HG02798 (cell line): Measurements from ENCODE around the gene APOL6.
"Not testable (repeated sequence)": the region's sequence is repeated elsewhere in the genome, so short reads cannot be mapped to it uniquely, and the experiment has no call there.

Experiments used
- ATAC-seq: cut with Tn5 transposase; IDR thresholded peaks from one replicate; pipeline ENCODE4 v1.9.1; 2021; ENCODE audit warnings: mild to moderate bottlenecking; ENCODE audit not compliant: unreplicated experiment, poor library complexity

APOL6 gene

DNA sequence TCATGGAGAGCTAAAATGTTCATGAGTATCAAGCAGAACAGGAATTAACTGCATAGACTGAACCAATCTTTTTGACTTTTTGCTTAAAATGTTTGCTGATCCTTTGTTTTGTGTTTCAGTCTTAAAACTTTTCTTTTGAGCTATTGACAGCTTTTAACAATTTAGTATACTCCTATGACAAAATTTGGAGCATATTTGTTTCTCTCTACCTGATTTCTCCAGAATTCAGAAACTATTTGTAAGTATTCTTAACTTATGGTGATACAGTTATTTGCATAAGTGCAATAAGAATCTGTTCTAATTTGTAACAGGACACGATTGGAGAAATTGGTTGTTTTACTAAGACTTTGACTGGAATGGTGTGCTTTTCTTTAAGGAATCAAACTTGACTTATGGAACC, 18.5 kb downstream of the APOL6 start:
- not testable (repeated sequence) for ATAC-seq

DNA sequence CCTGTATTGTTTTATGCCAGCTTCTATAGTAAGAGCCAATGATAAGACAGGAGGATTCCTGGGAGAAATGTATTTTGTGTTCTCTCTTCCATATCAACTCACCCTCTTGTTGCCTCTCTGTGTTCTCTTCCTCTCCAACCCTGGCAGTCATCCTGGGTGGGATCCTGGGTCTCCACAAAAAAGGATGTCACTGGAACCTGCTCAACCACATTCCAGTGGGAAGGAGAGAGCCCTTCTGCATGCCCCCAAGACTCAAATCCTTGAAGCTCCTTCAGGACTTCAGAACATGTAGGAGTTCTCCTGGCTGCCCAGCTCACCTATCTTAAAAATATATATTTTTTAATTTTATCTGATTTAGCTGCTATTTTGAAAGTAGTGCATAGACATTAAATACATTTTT, 26.1 kb downstream of the APOL6 start:
- ATAC-seq = no peak

DNA sequence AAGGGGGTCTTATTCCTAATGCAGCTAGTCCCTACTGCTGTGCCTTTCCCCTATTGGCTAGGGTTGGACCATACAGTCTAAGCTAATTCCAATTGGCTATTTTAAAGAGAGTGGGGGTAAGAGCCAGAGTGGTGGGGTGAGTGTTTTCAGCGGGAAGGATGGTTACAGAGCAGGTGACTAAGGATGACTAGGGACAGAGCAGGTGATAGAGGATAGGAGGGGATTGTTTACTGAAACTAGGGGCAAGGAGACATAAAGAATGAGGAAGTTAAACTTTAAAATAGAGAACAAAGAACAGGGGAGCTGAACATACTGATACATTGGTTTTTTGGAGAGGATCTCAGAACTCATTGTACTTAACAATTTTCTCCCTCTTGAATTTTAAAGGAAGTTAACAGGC, 27.8 kb downstream of the APOL6 start:
- not testable (repeated sequence) for ATAC-seq

DNA sequence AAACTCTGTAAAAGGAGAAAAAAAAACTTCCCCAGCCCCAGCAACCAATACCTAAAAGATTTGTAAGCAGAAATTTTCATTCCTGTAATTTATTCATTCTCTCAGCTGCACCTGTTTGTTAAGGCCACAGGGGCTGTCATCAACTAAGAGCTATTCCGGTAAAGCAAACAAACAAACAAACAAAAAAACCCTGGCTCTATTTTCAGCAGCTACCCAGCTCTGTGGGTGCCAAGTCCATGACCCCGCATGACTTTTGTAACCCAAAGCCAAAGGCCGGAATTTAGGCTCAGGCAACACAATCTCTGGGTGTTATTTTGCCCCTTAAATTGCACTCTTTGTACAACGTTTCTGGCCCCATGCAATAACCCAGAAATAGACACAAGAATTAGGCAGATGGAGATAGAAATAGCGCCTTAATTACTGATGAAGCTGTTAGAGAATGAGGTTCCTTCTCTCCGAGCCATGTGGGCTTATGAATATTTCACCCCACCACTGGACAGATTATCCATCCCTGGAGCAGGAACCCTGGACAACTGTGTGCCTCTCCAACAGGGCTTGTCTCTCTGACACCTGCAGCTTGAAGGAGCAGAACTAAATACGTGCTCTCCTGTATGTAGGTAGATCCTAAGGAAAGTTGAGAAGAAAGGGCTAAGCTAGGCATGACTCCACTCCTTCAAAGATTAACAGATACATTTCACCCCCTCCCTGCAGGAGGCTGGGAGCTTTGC, 29.4 kb downstream of the APOL6 start:
- ATAC-seq = no peak

DNA sequence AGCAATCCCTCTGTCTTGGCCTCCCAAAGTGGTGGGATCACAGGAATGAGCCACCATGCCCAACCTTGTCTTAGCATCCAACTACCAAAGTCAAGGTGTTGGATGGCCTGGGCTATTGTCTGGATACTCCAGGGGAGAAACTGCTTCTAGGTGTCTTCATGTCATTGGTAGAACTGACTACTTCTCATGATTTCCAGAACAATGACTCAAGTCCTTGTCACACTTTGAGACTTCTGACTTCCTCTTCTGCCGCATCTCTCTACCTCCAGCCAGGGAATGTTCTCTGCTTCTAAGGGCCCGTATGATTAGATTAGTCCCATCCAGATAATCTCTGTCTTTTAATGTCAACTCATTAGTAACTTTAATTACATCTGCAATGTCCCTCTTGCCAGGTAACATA, 30.6 kb downstream of the APOL6 start:
- no peak for ATAC-seq

DNA sequence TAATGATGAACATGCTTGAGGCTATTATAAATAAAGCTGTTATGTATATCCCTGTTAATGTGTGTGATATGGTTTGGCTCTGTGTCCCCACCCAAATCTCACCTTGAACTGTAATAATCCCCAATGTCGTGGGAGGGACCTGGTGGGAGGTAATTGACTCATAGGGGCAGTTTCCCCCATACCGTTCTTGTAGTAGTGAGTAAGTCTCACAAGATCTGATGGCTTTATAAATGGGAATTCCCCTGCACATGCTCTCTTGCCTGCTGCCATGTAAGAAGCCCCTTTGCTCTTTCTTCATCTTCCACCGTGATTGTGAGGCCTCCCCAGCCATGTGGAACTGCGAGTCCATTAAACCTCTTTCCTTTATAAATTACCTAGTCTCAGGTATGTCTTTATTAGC, 31.2 kb downstream of the APOL6 start:
- ATAC-seq = not testable (repeated sequence)

DNA sequence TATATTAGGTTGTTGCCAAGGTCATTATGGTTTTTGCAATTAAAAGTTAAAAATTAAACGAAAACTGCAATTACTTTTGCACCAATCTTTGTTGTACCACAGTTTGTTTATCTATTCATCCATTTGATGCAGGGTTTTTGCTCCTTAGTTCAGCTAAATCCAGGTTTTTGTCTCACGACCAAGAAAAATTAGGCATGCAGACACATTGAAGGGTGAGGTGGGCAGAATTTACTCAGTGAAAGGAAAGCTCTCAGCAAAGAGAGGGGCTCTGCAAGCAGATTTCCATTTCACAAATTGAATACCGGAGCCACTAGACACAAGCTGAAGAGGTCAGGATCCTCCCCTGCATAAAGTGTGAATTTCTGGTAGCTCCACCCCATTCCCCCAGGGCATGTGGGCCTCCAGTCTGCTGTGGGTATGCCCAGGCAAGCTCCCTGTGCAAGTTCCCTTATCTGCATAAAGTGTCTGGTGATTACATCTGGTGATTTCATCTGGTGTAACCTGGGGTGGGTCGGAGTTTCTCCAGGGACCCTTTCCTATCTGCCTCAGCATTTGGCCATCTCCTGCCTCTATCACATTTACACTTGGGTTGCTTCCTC, 33.3 kb downstream of the APOL6 start:
- no peak for ATAC-seq

DNA sequence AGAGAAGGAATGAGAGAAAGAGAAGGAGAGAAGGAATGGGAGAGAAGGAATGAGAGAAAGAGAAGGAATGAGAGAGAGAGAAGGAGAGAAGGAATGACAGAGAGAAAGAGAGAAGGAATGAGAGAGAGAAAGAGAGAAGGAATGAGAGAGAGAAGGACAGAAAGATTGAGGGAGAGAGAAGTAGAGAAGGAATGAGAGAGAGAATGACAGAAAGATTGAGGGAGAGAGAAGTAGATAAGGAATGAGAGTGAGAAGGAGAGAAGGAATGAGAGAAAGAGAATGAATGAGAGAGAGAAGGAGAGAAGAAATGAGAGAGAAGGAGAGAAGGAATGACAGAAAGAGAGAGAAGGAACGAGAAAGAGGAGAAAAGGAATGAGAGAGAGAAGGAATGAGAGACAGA, 35.3 kb downstream of the APOL6 start:
- ATAC-seq = no peak

DNA sequence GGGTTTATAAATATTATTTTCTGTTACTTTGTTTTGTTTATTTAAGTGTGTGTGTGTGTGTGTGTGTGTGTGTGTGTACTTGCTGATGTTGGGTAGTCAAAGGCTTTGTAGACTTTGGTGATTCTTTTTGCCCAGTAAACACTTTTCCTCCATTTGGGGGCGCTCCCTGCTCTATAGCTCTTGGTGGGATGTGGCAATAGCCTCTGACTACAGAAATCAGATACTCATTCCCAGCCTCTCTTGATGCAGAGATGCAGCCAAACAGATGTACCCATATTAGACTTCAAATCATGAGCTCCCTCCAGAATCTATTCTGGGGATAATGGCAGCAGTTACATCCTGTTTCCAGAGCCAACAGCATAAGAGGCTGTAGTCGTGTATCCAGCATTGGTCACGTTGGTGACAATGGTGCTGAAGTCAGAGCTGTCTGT, 36.0 kb downstream of the APOL6 start:
- ATAC-seq = no peak

DNA sequence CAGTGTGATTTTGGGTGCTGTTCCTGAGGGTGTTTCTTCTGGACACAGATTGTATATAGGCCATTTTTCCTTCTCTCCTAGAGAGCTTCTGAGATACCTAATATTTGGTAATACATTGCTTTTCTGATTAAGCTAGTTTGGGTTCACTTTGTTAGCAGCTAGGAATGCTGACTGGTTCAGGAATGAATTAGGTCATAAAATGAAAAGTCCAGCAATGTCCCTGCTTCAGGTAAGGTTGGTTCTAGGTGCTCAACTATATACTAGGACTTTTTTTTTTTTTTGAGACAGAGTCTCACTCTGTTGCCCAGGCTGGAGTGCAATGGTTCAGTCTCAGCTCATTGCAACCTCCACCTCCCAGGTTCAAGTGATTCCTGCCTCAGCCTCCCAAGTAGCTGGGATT, 36.5 kb downstream of the APOL6 start:
- no peak for ATAC-seq

DNA sequence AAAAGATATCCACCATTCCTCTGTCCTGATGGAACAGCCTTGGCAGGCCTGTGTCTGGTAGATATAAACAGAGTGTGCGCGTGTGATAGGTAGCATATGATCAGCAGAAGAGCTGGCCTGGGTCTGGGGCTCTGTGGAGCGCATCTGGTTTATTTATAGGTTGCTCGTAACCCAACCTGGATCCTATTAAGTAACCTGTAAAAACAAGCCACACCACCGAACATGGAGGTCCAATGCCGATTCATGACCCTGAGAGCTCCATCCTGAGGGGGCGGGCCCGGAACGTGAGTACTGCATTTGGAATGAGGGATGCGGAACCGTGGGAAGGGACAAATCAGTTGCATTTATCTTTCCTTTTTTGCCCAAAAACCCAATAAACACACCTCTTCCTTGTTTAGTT, 37.5 kb downstream of the APOL6 start:
- ATAC-seq = no peak

DNA sequence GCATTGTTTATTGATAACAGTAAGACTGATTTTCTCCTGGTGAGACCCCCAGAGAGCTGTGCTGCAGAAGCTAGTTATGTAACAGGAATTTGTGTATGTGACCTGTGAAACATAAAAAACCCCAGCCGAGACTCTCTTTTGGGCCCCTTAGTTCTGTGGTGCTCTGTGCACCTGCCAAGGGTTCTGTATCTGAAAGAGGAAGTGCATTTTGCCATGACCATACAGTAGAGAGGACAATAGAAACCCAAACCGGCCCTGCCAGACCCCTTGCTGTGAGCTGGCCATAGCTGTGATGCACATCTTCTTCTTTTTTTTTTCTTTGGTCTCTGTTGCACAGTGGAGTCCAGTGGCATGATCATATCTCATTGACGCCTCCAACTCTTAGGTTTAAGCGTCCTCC, 38.1 kb downstream of the APOL6 start:
- no peak for ATAC-seq

DNA sequence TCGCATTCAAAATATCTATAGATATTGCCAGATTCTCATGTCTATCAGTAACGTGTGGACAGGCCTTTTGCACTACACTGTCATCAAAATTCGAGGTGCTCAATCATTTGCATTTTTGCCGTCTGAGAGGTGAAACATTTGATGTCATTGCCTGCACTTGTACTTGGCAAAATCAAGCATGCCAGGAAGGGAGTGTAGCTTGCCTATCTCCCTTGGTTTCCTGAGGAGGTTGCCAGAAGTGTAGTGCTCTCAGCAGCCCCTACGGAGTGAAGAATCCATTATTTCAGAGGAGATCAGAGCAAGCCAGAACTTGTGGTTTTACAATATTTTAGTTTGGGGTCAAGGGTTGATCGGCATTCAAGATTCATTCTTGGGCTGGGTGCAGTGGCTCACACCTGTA, 39.2 kb downstream of the APOL6 start:
- ATAC-seq = no peak

DNA sequence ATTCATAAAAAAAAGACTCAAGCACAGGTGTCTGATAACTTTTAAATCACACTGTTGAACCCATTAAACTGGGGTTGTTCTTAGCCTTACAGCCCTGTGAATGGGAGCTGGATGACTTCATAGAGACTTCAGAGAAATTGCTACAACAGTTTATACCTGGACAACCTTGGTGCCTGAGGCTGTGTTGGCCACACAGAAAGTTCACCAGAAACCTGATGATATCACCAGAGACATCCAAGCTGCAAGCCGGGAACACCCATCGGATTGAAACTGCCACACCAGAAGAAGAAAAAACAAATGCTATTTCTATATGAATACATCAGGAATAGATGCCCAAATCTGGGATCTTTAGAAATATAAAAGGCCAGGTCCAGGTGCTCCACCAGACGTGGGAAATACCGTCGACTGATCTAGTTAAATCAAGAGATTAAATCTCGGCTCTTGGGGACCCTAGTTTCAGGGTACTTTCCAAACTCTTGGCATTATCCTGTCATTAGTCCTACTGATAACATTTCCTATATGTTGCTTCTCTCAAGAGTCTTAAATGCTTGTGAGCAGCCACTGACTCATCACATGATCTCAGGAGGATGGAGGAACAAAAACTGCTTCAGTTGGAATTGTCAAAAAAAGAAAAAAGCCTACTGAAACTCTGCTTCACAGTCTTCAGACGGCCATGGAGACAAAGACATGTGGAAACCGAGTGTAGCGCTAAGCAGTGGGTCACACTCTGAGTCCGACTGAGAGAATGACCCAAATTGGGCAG, 40.8 kb downstream of the APOL6 start:
- no peak for ATAC-seq

DNA sequence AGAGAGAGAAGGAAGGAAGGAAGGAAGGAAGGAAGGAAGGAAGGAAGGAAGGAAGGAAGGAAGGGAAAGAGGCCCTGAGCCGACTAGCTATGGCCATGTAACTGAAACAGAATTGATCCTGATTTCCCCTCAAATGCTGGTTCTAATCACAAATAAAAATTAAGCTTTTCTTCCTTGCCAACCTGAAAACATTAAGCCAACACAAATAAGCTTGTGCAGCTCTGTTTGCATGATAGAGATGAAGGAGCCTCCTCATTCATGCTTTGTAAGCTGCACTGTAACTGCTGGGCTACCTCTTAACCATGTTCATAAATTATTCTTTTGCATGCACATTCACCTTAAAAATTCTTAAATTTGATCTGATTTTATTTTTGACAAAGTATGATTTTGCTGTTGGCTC, 41.8 kb downstream of the APOL6 start:
- no peak for ATAC-seq

DNA sequence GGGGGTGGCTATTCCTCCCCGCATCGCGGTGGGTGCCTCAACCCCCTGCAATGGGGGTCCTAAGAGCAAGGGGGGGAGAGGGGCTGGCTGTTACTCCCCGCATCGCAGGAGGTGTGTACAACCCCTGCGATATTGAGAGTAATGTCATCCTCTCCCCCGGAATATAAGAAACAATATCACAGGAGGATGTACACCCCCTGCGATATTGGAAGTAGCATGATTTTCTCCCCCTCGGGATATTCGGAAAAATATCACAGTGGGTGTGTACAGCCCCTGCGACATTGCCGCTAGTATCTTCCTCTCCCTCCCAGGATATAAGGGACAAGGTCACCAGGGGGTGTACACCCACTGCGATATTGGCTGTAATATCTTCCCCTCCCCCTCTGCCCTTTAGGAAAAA, 47.0 kb downstream of the APOL6 start:
- no peak for ATAC-seq

DNA sequence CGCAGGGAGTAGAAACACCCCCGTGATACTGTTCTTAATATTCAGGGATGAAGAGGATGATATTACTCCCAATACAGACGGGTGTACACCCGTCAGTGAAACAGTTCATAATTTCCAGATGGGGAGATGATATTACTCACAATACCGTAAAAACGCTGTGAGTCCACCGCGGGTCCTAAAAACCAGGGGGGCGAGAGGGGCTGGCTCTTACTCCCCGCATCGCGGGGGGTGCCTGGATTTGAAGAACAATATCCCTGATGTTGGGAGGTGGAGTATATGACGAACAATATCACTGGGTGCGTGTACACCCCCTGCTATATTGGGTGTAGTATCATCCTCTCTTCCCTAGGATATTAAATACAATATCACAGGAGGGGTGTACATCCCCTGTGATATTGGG, 48.9 kb downstream of the APOL6 start:
- ATAC-seq = no peak

DNA sequence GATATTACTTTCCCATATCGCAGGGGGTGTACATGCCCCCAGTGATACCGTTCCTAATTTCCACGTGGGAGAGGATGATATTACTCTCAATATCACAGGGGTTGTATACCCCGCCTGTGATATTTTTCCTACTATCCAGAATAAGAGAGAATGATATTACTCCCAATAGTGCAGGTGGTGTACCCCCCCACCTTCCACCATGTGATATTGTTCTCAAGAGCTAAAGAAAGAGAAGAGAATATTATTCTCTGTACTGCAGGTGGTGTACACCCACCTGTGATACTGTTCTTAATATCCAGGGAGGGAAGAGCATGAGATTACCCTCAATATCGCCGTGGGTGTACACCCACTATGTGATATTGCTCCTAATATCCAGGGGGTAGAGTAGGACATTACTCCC, 51.6 kb downstream of the APOL6 start:
- not testable (repeated sequence) for ATAC-seq

DNA sequence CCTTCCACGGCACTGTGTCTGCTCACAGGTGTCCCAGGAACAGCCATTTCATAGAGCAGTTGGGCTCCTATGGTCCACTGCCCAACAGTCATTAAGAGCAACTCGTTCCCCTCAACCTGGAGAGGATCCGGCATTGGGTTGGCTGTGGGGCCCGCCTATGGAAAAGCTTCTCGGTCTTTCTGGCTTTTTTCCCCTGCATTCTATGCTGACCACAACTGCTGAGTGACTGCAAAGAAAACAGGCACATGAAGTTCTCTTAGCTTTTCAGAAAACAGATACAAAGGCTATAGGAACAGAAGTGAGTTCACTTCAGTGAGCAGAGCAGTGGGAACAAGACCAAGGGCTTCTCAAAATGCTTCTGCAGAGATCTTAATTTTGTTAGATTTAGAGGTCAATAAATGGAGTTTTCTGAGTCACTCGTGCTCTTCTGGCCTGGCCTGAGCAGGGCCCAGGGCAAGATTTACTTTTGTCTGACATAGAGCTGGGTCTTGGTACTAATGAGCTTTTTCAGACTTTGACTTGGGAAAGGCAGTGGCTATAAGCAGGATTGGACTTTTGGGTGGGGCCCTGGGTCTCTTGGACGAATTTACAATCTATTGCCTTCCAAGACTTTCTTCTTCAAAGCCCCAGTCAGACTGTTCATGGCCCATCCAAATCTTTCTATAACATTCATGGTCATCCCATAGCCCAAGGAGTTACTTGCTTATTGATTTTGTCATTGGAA, 55.8 kb downstream of the APOL6 start:
- no peak for ATAC-seq

DNA sequence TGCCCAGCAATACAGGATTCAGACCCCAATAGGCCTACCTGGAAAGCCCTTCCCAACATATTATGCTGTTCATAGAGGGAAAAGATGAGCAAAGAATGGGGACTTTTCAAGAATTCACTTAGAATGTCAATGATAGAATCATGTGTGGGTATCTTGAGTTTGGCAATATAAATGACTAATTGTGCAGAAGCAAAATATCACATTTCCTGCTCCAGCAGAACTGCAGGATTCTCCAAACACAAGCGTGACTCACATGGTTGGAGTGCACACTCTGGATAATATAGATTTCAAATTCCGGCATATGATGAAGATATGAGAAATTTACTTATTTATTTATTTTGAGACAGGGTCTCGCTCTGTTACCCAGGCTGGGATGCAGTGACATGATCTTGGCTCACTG, 56.9 kb downstream of the APOL6 start:
- ATAC-seq = no peak

DNA sequence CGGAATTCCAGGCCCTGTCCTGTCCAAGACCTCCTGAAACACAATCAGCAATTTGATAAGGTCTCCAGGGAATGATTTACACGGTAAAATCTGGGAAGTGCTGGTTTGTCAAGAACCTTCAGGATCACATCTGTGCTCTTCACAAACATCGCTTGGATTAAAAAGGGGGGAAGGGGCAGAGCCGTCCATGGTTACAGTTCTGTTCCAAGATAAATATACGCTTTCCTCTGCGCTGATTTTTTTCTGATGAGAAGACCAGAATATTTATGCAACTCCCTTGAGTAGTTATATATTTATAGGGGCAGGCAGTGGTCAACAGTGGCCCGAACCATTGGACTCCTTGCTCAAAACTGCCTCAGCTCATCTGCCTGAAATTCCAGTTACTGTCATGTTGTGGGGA, 60.2 kb downstream of the APOL6 start:
- no peak for ATAC-seq
